ENCODE results near the gene TMEM95.
"Not testable (repeated sequence)": the region's sequence is repeated elsewhere in the genome, so short reads cannot be mapped to it uniquely, and the experiment has no call there.

TMEM95 gene

GRCh38 chr17:7323731-7324437 is 31.1 kb upstream of the TMEM95 start:
- DNase-seq: no peak

- no peak for DNase-seq
These were observed 30.5 kb upstream of the TMEM95 start for GRCh38 chr17:7324438-7324779.

GRCh38 chr17:7325031-7325528 is 29.9 kb upstream of the TMEM95 start:
- DNase-seq: no peak

GRCh38 chr17:7326186-7326585 is 28.8 kb upstream of the TMEM95 start:
- no peak for DNase-seq

GRCh38 chr17:7327056-7327455 is 27.9 kb upstream of the TMEM95 start:
- no peak for DNase-seq

- no peak for DNase-seq
These were observed 27.5 kb upstream of the TMEM95 start for GRCh38 chr17:7327501-7327900.

- DNase-seq: no peak
These were observed 26.9 kb upstream of the TMEM95 start for GRCh38 chr17:7328009-7328408.

- no peak for DNase-seq
These were observed 26.0 kb upstream of the TMEM95 start, which contains the start of gene NEURL4 for GRCh38 chr17:7328840-7329373. TSS of gene NEURL4 (minus strand) at chr17:7329335. CDS start at chr17:7329312, 23 bp downstream.

- peak; percentile 91 for DNase-seq
These were observed 25.5 kb upstream of the TMEM95 start for GRCh38 chr17:7329374-7329996.

- DNase-seq: peak; percentile 53
These were observed 24.8 kb upstream of the TMEM95 start for GRCh38 chr17:7329997-7330637.

- DNase-seq: no peak
These were observed 24.3 kb upstream of the TMEM95 start for GRCh38 chr17:7330638-7331015.

- DNase-seq: no peak
These were observed 22.8 kb upstream of the TMEM95 start for GRCh38 chr17:7332111-7332510.

- DNase-seq: not testable (repeated sequence)
These were observed 22.3 kb upstream of the TMEM95 start for GRCh38 chr17:7332600-7333069.

GRCh38 chr17:7334938-7335538 is 19.9 kb upstream of the TMEM95 start:
- no peak for DNase-seq

GRCh38 chr17:7335765-7336164 is 19.2 kb upstream of the TMEM95 start:
- not testable (repeated sequence) for DNase-seq

- DNase-seq: no peak
These were observed 18.4 kb upstream of the TMEM95 start, which contains the start of gene ACAP1 for GRCh38 chr17:7336240-7337175. TSS of gene ACAP1 (plus strand) at chr17:7336529. CDS start at chr17:7336735, 206 bp downstream.

- not testable (repeated sequence) for DNase-seq
These were observed 17.4 kb upstream of the TMEM95 start for GRCh38 chr17:7337600-7337999.

- DNase-seq: no peak
These were observed 14.8 kb upstream of the TMEM95 start for GRCh38 chr17:7340179-7340578.

- no peak for DNase-seq
These were observed 13.1 kb upstream of the TMEM95 start for GRCh38 chr17:7341842-7342241.

- no peak for DNase-seq
These were observed 11.7 kb upstream of the TMEM95 start for GRCh38 chr17:7343250-7343649.

- no peak for DNase-seq
These were observed 8.0 kb upstream of the TMEM95 start for GRCh38 chr17:7346761-7347614.

Data from NCI-H526 treated with DMSO at 0.1 percent for 48 hours (cell line).